Measurements from ENCODE around the gene CIRBP. TPM values are rescaled to one million over a fixed set of nuclear protein-coding genes. Genes with fewer than 3 reads are reported as not detected.

Gene CIRBP
- total and polyA plus RNA-seq, 9 of the 15 experiments (the other 6 are each of a cell fraction or from before 2014, with no cell fraction given) = 20.5 to 327 (median 176) TPM

GRCh38 chr19:1270213-1270853, 1.2 kb downstream of the CIRBP start (continued):
- peak; percentile 63; the same call in 1 of the 2 replicates for TF ChIP-seq TFAP4 (CRISPR knock-in tag; IDR thresholded peaks at IDR 0.05; ENCODE audit: borderline replicate concordance)
- no peak for TF ChIP-seq ZNF174 (CRISPR knock-in tag; IDR thresholded peaks at IDR 0.05)
- no peak for TF ChIP-seq BDP1 (IDR thresholded peaks at IDR 0.05; ENCODE audit: insufficient read depth, insufficient read length)
- no peak for TF ChIP-seq ZC3H8 (IDR thresholded peaks at IDR 0.05)
- no peak for TF ChIP-seq NR1H2 (CRISPR knock-in tag; IDR thresholded peaks at IDR 0.05)
- TF ChIP-seq ZNF318 (IDR thresholded peaks at IDR 0.05; ENCODE audit: borderline replicate concordance in 1 of 2, low read depth in 1 of 2) = no peak
- TF ChIP-seq CCAR2 (IDR thresholded peaks at IDR 0.05; ENCODE audit: low read depth, low read length) = no peak
- TF ChIP-seq NFRKB (IDR thresholded peaks at IDR 0.05; ENCODE audit: low read depth) = no peak
- TF ChIP-seq CCNT2 (IDR thresholded peaks at IDR 0.05; ENCODE audit: borderline replicate concordance, extremely low read depth, insufficient read length, low read depth, low read length) = no peak
- TF ChIP-seq HLTF (IDR thresholded peaks at IDR 0.05) = no peak
- no peak for TF ChIP-seq DDX20 (tag; IDR thresholded peaks at IDR 0.05; ENCODE audit: low read depth)
- no peak for TF ChIP-seq ZNF217 (CRISPR knock-in tag; IDR thresholded peaks at IDR 0.05)
- TF ChIP-seq MEIS2 (IDR thresholded peaks at IDR 0.05; ENCODE audit: partially characterized antibody) = no peak
- TF ChIP-seq SMC3 (conservative IDR thresholded peaks at IDR 0.05; ENCODE audit: insufficient read depth, low read depth, low read length) = no peak
- no peak for TF ChIP-seq RBM39 (optimal IDR thresholded peaks at IDR 0.05; ENCODE audit: low read depth, low read length)
- no peak for TF ChIP-seq U2AF1 (optimal IDR thresholded peaks at IDR 0.05; ENCODE audit: low read depth, low read length)
- no peak for TF ChIP-seq CSDE1 (IDR thresholded peaks at IDR 0.05)
- TF ChIP-seq TGIF2 (CRISPR knock-in tag; IDR thresholded peaks at IDR 0.05) = 0 out of 2 replicates have a peak, but pooled peaks have one; percentile 63

All from K562 (cell line).